Nephron (organoid): ENCODE data around the gene BCAS3.
A peak's percentile ranks its signal among the peaks of the same experiment; 100 is the strongest.
"Not testable (repeated sequence)": the region's sequence is repeated elsewhere in the genome, so short reads cannot be mapped to it uniquely, and the experiment has no call there.

Source experiments
- H3K27ac Mint-ChIP-seq, 3 experiments: 2 replicates each; pipeline ENCODE4 v1.8.0; 2020; ENCODE audit warnings: mixed read lengths in 3 of 3, mild to moderate bottlenecking in 2 of 3, moderate library complexity in 1 of 3
- H3K27me3 Mint-ChIP-seq: 2 replicates; pipeline ENCODE4 v1.8.0; 2021; ENCODE audit warnings: low read depth, mild to moderate bottlenecking, moderate library complexity, mixed read lengths
- H3K36me3 Mint-ChIP-seq: 2 replicates; pipeline ENCODE4 v1.8.0; 2020; ENCODE audit warnings: low read depth, mixed read lengths
- H3K4me1 Mint-ChIP-seq: 2 replicates; pipeline ENCODE4 v1.8.0; 2020; ENCODE audit warnings: mixed read lengths
- H3K4me3 Mint-ChIP-seq, 3 experiments: 2 replicates each; pipeline ENCODE4 v1.8.0; 2020; ENCODE audit warnings: mild to moderate bottlenecking in 3 of 3, mixed read lengths in 3 of 3, moderate library complexity in 2 of 3
- H3K9me3 Mint-ChIP-seq: 2 replicates; pipeline ENCODE4 v1.8.0; 2020; ENCODE audit warnings: mixed read lengths
- CTCF ChIP-seq, 3 experiments: fragments of 200-600 bp; sonication (generic); IDR thresholded peaks; one replicate each; pipeline ENCODE4 v1.5.0; 2021; ENCODE audit warnings: antibody characterized with exemption in 3 of 3; ENCODE audit not compliant: unreplicated experiment in 3 of 3

BCAS3 gene

GRCh38 chr17:61018938-61019337 is 341.3 kb downstream of the BCAS3 start:
- Mint-ChIP-seq H3K4me3 (no peak overlapping the region), H3K36me3 (peaks cover 4% of the 10 kb centered on the region), H3K27me3 (no peaks in the 10 kb centered on the region), H3K4me1 (peaks cover 4% of the 10 kb centered on the region), H3K27ac (no peak overlapping the region), H3K9me3 (no peaks in the 10 kb centered on the region)
- TF ChIP-seq CTCF (IDR thresholded peaks at IDR 0.05; ENCODE audit: unreplicated experiment in 3 of 3) = no peak

DNA sequence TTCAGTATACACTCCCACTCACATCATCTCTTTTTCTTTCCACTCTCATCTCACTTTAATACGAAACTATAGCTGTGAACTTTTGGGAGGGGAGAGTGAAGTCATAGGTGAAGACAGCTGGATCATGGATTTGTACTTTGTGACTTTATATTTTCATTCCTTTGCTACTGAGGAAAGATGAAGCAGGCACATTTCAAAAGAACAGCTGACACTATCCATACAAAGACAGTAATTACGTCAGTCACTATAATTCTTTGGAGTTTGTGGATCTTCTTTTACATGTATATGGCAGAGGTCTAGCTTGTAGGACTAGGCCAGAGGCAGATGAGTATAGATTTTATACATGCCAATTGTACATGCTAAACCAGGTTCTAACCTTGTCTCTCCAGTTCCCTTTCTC is 346.3 kb downstream of the BCAS3 start:
- Mint-ChIP-seq H3K4me1 (peaks cover 11% of the 10 kb centered on the region), H3K4me3 (no peak overlapping the region), H3K36me3 (no peaks in the 10 kb centered on the region), H3K9me3 (no peaks in the 10 kb centered on the region), H3K27me3 (no peaks in the 10 kb centered on the region), H3K27ac (peak overlapping the region; percentile 59 to 64 (median 63))
- no peak for TF ChIP-seq CTCF (IDR thresholded peaks at IDR 0.05; ENCODE audit: unreplicated experiment in 3 of 3)

DNA sequence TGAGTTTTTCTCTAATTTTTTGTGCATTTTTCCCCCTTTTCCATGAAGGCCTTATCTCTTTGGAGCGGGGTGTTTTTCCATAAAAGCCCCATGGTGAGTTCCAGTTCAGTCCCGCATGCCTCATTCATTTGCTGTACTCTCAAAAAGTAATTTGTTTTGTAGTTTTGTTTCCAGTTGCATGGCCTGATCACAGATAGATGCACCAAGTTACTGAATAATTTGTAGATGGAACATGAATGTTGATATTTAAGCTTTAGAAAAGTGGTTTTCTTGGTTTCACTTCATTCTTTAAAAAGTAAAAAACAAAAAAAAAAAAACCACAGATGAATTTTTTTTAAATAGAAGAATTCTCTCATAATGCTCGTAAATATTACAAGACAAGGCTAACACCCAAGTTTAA is 349.2 kb downstream of the BCAS3 start:
- Mint-ChIP-seq H3K9me3 (no peaks in the 10 kb centered on the region), H3K4me1 (peaks cover 11% of the 10 kb centered on the region), H3K36me3 (no peaks in the 10 kb centered on the region), H3K27ac (no peak overlapping the region), H3K27me3 (no peaks in the 10 kb centered on the region), H3K4me3 (no peak overlapping the region)
- no peak for TF ChIP-seq CTCF (IDR thresholded peaks at IDR 0.05; ENCODE audit: unreplicated experiment in 3 of 3)

- Mint-ChIP-seq H3K4me1 (peaks cover 4% of the 10 kb centered on the region), H3K27ac (no peak overlapping the region), H3K9me3 (no peaks in the 10 kb centered on the region), H3K4me3 (no peak overlapping the region), H3K36me3 (no peaks in the 10 kb centered on the region), H3K27me3 (no peaks in the 10 kb centered on the region)
- no peak for TF ChIP-seq CTCF (IDR thresholded peaks at IDR 0.05; ENCODE audit: unreplicated experiment in 3 of 3)
These were observed 351.5 kb downstream of the BCAS3 start for GRCh38 chr17:61029181-61029580.

DNA sequence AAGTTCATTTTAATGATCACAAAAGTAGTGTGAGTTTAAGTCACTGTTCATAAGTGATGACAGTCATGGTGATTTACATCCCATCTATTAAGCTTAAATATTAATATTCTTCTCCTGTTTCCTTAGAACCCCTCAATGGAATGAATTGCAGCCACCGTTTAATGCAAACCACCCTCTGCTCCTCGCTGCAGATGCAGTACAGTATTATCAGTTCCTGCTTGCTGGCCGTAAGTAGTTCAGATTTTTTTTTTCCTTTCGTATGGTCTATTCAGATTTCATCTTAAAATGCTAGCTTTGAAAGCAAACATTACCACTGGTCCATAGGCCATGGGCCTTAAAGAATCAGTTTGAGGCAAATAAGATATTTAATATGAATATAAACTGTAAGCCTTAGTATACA is 363.0 kb downstream of the BCAS3 start:
- H3K9me3 Mint-ChIP-seq = no peaks in the 10 kb centered on the region
- no peak for TF ChIP-seq CTCF (IDR thresholded peaks at IDR 0.05; ENCODE audit: unreplicated experiment in 3 of 3)
- H3K27ac Mint-ChIP-seq = peak overlapping the region; percentile 50 to 73 (median 50)
- H3K4me1 Mint-ChIP-seq = peaks cover 11% of the 10 kb centered on the region
- peaks cover 29% of the 10 kb centered on the region for H3K36me3 Mint-ChIP-seq
- no peaks in the 10 kb centered on the region for H3K27me3 Mint-ChIP-seq
- peak overlapping the region in 2 of 3 experiments; percentile 37 to 38 for H3K4me3 Mint-ChIP-seq

GRCh38 chr17:61042348-61042747 is 364.7 kb downstream of the BCAS3 start:
- peaks cover 20% of the 10 kb centered on the region for H3K4me1 Mint-ChIP-seq
- not testable (repeated sequence) for H3K27me3 Mint-ChIP-seq, H3K9me3 Mint-ChIP-seq
- peaks cover 23% of the 10 kb centered on the region for H3K36me3 Mint-ChIP-seq
- H3K27ac Mint-ChIP-seq = peak overlapping the region in 2 of 3 experiments; percentile 31 to 41
- peak in 1 of 3 experiments; percentile 18 for TF ChIP-seq CTCF (IDR thresholded peaks at IDR 0.05; ENCODE audit: unreplicated experiment in 3 of 3)
- H3K4me3 Mint-ChIP-seq = peak overlapping the region in 1 of 3 experiments; percentile 41
